A673 (cell line): Measurements from ENCODE around the gene HTR6. TPM values are rescaled to one million over a fixed set of nuclear protein-coding genes. Genes with fewer than 3 reads are reported as not detected.

Source experiments
- BruUV-seq: library from RNA; stranded (reverse); fragments of 400-500 nt; replicated peaks from 2 replicates; lab custom pipeline; 2021; lab: Mats Ljungman, UMichigan
- CTCF ChIA-PET: fragments of 300-600 bp; sonication (Branson Sonifier 250); formaldehyde crosslinking; loops from one replicate; lab custom pipeline; 2022; ENCODE audit warnings: antibody characterized with exemption; lab: Charles Lee
- POLR2A ChIA-PET: fragments of 300-600 bp; sonication (Branson Sonifier 250); formaldehyde crosslinking; loops from one replicate; lab custom pipeline; 2022; ENCODE audit warnings: antibody characterized with exemption; ENCODE audit not compliant: low non-redundant PET; lab: Charles Lee
- DNase-seq: peaks from one replicate; pipeline ENCODE4 v3.0.0-alpha.2; 2015; ENCODE audit warnings: low spot score
- H3K27ac ChIP-seq: fragments of 200-600 bp; sonication (generic); 2 replicates; pipeline ENCODE4 v1.5.1; 2016; ENCODE audit warnings: mixed run types, low read depth, mild to moderate bottlenecking, mixed read lengths, antibody characterized with exemption, low read length; ENCODE audit not compliant: poor library complexity, severe bottlenecking
- H3K27me3 ChIP-seq: fragments of 200-600 bp; sonication (generic); replicated peaks from 2 replicates; pipeline ENCODE4 v1.6.1; 2017; ENCODE audit warnings: mixed run types, low read depth, mild to moderate bottlenecking, mixed read lengths, antibody characterized with exemption, low read length; ENCODE audit not compliant: insufficient read depth, poor library complexity
- H3K36me3 ChIP-seq: fragments of 200-600 bp; sonication (generic); 2 replicates; pipeline ENCODE4 v1.6.1; 2016; ENCODE audit warnings: mixed run types, mild to moderate bottlenecking, mixed read lengths, antibody characterized with exemption, low read length; ENCODE audit not compliant: insufficient read depth, poor library complexity, severe bottlenecking
- H3K4me1 ChIP-seq: fragments of 200-600 bp; sonication (generic); 2 replicates; pipeline ENCODE4 v1.6.1; 2017; ENCODE audit warnings: mixed run types, mild to moderate bottlenecking, mixed read lengths, antibody characterized with exemption, low read length; ENCODE audit not compliant: insufficient read depth, poor library complexity, severe bottlenecking
- H3K4me3 ChIP-seq: fragments of 200-600 bp; sonication (generic); 2 replicates; pipeline ENCODE4 v1.5.1; 2016; ENCODE audit warnings: low read depth, mixed run types, mild to moderate bottlenecking, mixed read lengths, low read length; ENCODE audit not compliant: poor library complexity, severe bottlenecking
- H3K9me3 ChIP-seq: fragments of 200-600 bp; sonication (generic); 2 replicates; pipeline ENCODE4 v1.6.1; 2016; ENCODE audit warnings: mixed run types, low read depth, mild to moderate bottlenecking, mixed read lengths, antibody characterized with exemption, low read length; ENCODE audit not compliant: poor library complexity, severe bottlenecking
- CTCF ChIP-seq: fragments of 300-800, 200-600 bp; sonication (generic); conservative IDR thresholded peaks from 2 replicates; pipeline ENCODE4 v1.5.1; 2017; ENCODE audit warnings: low read depth, mild to moderate bottlenecking, antibody characterized with exemption, low read length, moderate library complexity, mixed read lengths
- EZH2 ChIP-seq: fragments of 200-600 bp; sonication (generic); IDR thresholded peaks from 2 replicates; pipeline ENCODE4 v1.6.1; 2017; ENCODE audit warnings: borderline replicate concordance, low read depth, mild to moderate bottlenecking, mixed read lengths, antibody characterized with exemption, low read length; ENCODE audit not compliant: poor library complexity, severe bottlenecking
- intact Hi-C: fragments of 100-400 bp; cut with micrococcal nuclease; formaldehyde crosslinking; loops from one replicate; pipeline ENCODE4 v1.10.0; 2022; ENCODE audit not compliant: unreplicated experiment
- total RNA-seq: library from RNA; stranded (reverse); gene quantifications from 2 replicates; pipeline ENCODE4 v1.2.3, GENCODE V29; 2021

Gene HTR6
- total RNA-seq, 1 experiment from 2014 or later = not detected

- DNase-seq = no peak
- H3K36me3 ChIP-seq = no peaks in the 10 kb centered on the region
- no peak overlapping the region for H3K27ac ChIP-seq
- peaks cover under 1% of the 10 kb centered on the region for H3K4me1 ChIP-seq
- BruUV-seq = TSS peak; percentile 73
- TF ChIP-seq CTCF (no peak), EZH2 (no peak)
- CTCF ChIA-PET = interaction anchor here (0.6 kb wide), 1 partner anchor 458 kb away, joined by 3 read pairs; no protein-coding TSS in a partner anchor
- no peak overlapping the region for H3K4me3 ChIP-seq
- POLR2A ChIA-PET = no interaction called here
- H3K27me3 ChIP-seq = peaks cover 4% of the 10 kb centered on the region
- H3K9me3 ChIP-seq = no peaks in the 10 kb centered on the region
- intact Hi-C loops = loop anchor here (10.0 kb wide), 1 partner anchor 753 kb away; the partner anchor contains the start of gene ALDH4A1
Observed at GRCh38 chr1:19657511-19657910, 7.2 kb upstream of the HTR6 start.

- Histone ChIP-seq H3K9me3 (no peaks in the 10 kb centered on the region), H3K4me3 (no peak overlapping the region), H3K4me1 (no peaks in the 10 kb centered on the region), H3K27me3 (peaks cover 4% of the 10 kb centered on the region), H3K36me3 (no peaks in the 10 kb centered on the region), H3K27ac (no peak overlapping the region)
- TF ChIP-seq EZH2 (no peak), CTCF (no peak)
- intact Hi-C loops = loop anchor here (10.0 kb wide), 1 partner anchor 753 kb away; the partner anchor contains the start of gene ALDH4A1
- POLR2A ChIA-PET = no interaction called here
- DNase-seq = no peak
- CTCF ChIA-PET = interaction anchor here (0.6 kb wide), 1 partner anchor 458 kb away, joined by 3 read pairs; no protein-coding TSS in a partner anchor
- no TSS peak for BruUV-seq
Observed at GRCh38 chr1:19658186-19658585, 6.5 kb upstream of the HTR6 start.

GRCh38 chr1:19661721-19662228 lies 2.9 kb upstream of the HTR6 start:
- Histone ChIP-seq H3K4me3 (no peak overlapping the region), H3K4me1 (no peaks in the 10 kb centered on the region), H3K27me3 (peaks cover 33% of the 10 kb centered on the region), H3K36me3 (no peaks in the 10 kb centered on the region), H3K27ac (no peak overlapping the region), H3K9me3 (no peaks in the 10 kb centered on the region)
- no TSS peak for BruUV-seq
- peak; percentile 62 for DNase-seq
- ChIA-PET CTCF (interaction anchor here (0.6 to 1.4 kb wide), 9 partner anchors 8 to 239 kb away, joined by 3 to 18 read pairs (median 4); no protein-coding TSS in a partner anchor), POLR2A (no interaction called here)
- intact Hi-C loops = loop anchor here (5.0 kb wide), 1 partner anchor 41 kb away; no protein-coding TSS in a partner anchor
- TF ChIP-seq EZH2 (no peak), CTCF (peak; percentile 75)
